Tibial nerve (tissue), 4 donors: ENCODE results near the gene NRXN2. TPM values are rescaled to one million over a fixed set of nuclear protein-coding genes. Genes with fewer than 3 reads are reported as not detected.

Experiments
- DNase-seq, 2 donors: peaks; one replicate each; pipeline ENCODE4 v3.0.0-alpha.2; 2019; ENCODE audit warnings: low spot score in 2 of 2
- H3K27ac ChIP-seq, 4 donors: fragments of 200-600 bp; sonication (generic) in 3 of 4; one replicate each; pipeline ENCODE4 v1.5.1; 2017 to 2019; ENCODE audit warnings: mild to moderate bottlenecking in 1 of 4
- H3K27me3 ChIP-seq, 2 donors: fragments of 200-600 bp; sonication (generic) in 1 of 2; one replicate each; pipeline versions ENCODE4 v1.5.1 to v1.6.0; 2017 to 2019
- H3K36me3 ChIP-seq, 3 donors: fragments of 200-600 bp; sonication (generic); one replicate each; pipeline ENCODE4 v1.5.1; 2018 to 2019
- H3K4me1 ChIP-seq, 4 donors: fragments of 200-600 bp; sonication (generic) in 3 of 4; one replicate each; pipeline ENCODE4 v1.5.1; 2017 to 2019
- H3K4me3 ChIP-seq, 4 donors: fragments of 200-600 bp; sonication (generic) in 3 of 4; one replicate each; pipeline ENCODE4 v1.5.1; 2017 to 2019; ENCODE audit warnings: mild to moderate bottlenecking in 1 of 4, moderate library complexity in 1 of 4
- H3K9me3 ChIP-seq, 4 donors: fragments of 200-600 bp; sonication (generic) in 3 of 4; one replicate each; pipeline ENCODE4 v1.5.1; 2017 to 2019
- EP300 ChIP-seq, 2 donors: sonication (generic); formaldehyde crosslinking; IDR thresholded peaks; one replicate each; pipeline ENCODE4 v1.6.1; 2017; ENCODE audit warnings: antibody characterized with exemption in 2 of 2, mild to moderate bottlenecking in 1 of 2
- POLR2A ChIP-seq, 2 donors: fragments of 450-650 bp; IDR thresholded peaks; one replicate each; pipeline ENCODE4 v1.6.1; 2017; ENCODE audit warnings: antibody characterized with exemption in 2 of 2, mild to moderate bottlenecking in 2 of 2, moderate library complexity in 2 of 2
- WGBS, 2 donors: methylation state at CpG; one replicate each; pipeline ENCODE4 v1.1.5; 2018; 5-methylcytosine and 5-hydroxymethylcytosine counted together
- total RNA-seq, 4 donors: library from RNA; depleted of rRNA; stranded (reverse); fragments of >200 nt; gene quantifications; one replicate each; pipeline ENCODE4 v1.1.0, GENCODE V29; 2016
- TF ChIP-seq, protein P1 (sequence below), 5 experiments: fragments of 200-600 bp in 3 of 5; fragments of 450-650 bp in 2 of 5; sonication (generic) in 3 of 5; IDR thresholded peaks; one replicate each; pipeline ENCODE4 v1.5.1; 2016 to 2019; ENCODE audit warnings: antibody characterized with exemption in 5 of 5, mild to moderate bottlenecking in 3 of 5, moderate library complexity in 2 of 5

NRXN2 gene
- total RNA-seq, 4 donors from 2014 or later = 1.7 to 25.5 (median 8.7) TPM

DNA sequence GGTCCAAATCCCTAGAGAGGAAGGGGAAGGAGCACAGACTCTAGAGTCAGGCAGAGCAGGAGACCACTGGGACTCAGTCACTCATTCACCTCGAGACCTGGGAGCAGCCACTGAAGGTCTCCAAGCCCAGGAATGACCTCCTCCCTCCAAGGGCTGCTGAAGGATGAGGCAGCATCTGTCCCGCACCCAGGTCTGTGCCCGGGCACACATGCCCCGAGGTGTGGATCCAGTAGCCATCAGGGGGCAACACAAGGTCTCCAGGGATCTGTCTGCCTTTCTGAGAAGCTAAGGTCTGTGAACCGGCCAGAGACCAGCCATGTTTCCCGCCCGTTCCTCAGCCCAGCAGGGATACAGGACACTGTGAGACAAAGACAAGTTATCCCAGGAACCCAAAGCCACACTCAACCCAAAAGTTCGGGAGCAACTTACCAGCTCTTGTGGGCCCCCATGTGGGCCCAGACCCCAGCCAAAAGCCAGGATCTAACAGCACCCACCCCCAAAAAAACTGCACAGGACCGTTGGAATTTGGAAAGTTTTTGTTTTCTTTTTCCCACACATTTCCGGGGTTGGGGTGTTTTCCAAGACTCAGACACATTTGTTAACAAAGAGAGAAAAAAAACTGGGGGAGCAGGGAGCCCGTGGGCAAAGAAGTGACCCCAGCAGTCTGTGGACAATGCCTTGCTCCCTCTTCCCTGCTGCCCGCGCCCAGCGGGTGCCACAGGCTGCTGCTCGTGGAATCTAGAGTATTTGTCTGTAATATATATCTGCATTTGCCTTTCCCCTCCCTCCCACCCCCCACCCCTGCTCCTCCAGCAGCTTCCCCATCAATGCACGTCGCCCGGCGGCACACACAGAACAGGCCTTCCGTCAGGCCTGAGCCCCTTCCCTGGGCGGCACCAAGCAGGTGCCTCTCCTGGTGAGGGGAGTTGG lies 117.1 kb downstream of the NRXN2 start:
- H3K4me1 ChIP-seq = peaks cover 0 to 20% (median 0%) of the 10 kb centered on the region in 4 donors
- H3K36me3 ChIP-seq = no peaks in the 10 kb centered on the region
- H3K4me3 ChIP-seq = no peak overlapping the region
- no peak overlapping the region for H3K27ac ChIP-seq
- no peaks in the 10 kb centered on the region for H3K9me3 ChIP-seq
- peaks cover 0 to 8% of the 10 kb centered on the region in 2 donors for H3K27me3 ChIP-seq
- WGBS, 2 donors = 56 to 66% methylated on average over 21 of the region's 21 CpGs
- no peak for DNase-seq
- TF ChIP-seq EP300 (IDR thresholded peaks at IDR 0.05) (no peak), POLR2A (IDR thresholded peaks at IDR 0.05) (no peak)
- TF ChIP-seq, protein P1, sequence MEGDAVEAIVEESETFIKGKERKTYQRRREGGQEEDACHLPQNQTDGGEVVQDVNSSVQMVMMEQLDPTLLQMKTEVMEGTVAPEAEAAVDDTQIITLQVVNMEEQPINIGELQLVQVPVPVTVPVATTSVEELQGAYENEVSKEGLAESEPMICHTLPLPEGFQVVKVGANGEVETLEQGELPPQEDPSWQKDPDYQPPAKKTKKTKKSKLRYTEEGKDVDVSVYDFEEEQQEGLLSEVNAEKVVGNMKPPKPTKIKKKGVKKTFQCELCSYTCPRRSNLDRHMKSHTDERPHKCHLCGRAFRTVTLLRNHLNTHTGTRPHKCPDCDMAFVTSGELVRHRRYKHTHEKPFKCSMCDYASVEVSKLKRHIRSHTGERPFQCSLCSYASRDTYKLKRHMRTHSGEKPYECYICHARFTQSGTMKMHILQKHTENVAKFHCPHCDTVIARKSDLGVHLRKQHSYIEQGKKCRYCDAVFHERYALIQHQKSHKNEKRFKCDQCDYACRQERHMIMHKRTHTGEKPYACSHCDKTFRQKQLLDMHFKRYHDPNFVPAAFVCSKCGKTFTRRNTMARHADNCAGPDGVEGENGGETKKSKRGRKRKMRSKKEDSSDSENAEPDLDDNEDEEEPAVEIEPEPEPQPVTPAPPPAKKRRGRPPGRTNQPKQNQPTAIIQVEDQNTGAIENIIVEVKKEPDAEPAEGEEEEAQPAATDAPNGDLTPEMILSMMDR (IDR thresholded peaks at IDR 0.05) = no peak

DNA sequence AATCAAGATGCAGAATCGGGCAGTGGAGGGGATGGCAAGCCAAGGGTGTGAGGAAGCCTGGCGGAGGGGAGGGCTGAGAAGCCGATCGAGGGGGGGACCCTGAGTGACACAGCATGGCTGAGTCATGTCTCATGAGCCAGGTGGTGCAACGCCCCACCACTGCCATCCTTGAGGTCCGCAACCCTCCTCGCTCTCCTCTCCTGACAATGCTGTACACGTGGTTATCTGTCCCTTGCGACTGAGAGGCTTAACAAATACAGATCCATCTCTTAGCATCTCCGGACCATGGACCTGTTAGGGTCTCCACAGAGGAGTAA lies 117.8 kb downstream of the NRXN2 start:
- Histone ChIP-seq H3K4me3 (no peak overlapping the region), H3K36me3 (no peaks in the 10 kb centered on the region), H3K4me1 (peaks cover 0 to 20% (median 0%) of the 10 kb centered on the region in 4 donors), H3K27me3 (peaks cover 0 to 8% of the 10 kb centered on the region in 2 donors), H3K9me3 (no peaks in the 10 kb centered on the region), H3K27ac (no peak overlapping the region)
- DNase-seq = no peak
- TF ChIP-seq POLR2A (IDR thresholded peaks at IDR 0.05) (no peak), EP300 (IDR thresholded peaks at IDR 0.05) (no peak)
- TF ChIP-seq, protein P1 (IDR thresholded peaks at IDR 0.05) = no peak
- WGBS, 2 donors = 58 to 67% methylated on average over 9 to 10 of the region's 10 CpGs

DNA sequence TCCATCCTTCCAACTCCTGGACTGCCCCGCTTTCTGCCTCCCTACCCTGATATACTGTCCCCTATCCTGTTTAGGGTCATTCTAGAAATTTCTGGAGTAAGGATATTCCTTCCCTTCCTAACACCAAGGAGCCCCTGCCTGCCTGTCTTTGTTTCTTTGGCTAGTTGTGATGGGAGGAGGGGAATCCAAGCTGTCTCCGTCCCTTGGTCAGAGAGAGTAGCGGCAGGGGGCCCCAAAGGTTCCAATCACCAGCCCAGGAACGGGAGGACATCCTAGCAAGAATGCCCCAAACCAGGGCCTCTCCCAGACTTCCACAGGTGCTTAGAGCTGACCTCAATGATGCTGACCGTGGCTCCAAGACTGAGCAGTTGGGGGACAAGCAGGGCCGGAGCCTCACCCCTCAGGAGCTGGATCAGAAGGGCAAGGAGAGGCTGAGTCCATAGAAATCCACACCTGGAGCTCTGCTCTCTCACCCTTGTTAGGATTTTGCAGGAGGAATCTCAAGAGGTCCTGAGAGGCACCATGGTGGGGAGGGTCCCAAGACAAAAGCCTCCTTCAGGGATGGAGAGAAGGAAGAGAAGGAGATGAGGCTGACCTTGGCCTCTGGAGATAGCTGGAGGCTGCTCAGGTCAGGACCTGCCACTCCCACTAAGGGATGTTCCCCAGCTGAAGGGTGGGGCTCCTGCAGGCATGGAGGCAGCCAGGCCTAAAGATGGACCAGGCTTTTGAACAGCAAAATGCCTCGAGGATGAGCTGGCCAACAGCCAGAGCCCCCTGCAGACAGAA lies 118.3 kb downstream of the NRXN2 start:
- H3K27ac ChIP-seq = no peak overlapping the region
- H3K4me3 ChIP-seq = no peak overlapping the region
- H3K27me3 ChIP-seq = peaks cover 0 to 8% of the 10 kb centered on the region in 2 donors
- no peaks in the 10 kb centered on the region for H3K9me3 ChIP-seq
- no peaks in the 10 kb centered on the region for H3K36me3 ChIP-seq
- H3K4me1 ChIP-seq = peaks cover 0 to 20% (median 0%) of the 10 kb centered on the region in 4 donors
- WGBS, 2 donors = 67 to 74% methylated on average over 7 of the region's 7 CpGs
- DNase-seq = no peak
- TF ChIP-seq POLR2A (IDR thresholded peaks at IDR 0.05) = no peak
- no peak for TF ChIP-seq EP300 (IDR thresholded peaks at IDR 0.05)
- TF ChIP-seq, protein P1 (IDR thresholded peaks at IDR 0.05) = no peak

DNA sequence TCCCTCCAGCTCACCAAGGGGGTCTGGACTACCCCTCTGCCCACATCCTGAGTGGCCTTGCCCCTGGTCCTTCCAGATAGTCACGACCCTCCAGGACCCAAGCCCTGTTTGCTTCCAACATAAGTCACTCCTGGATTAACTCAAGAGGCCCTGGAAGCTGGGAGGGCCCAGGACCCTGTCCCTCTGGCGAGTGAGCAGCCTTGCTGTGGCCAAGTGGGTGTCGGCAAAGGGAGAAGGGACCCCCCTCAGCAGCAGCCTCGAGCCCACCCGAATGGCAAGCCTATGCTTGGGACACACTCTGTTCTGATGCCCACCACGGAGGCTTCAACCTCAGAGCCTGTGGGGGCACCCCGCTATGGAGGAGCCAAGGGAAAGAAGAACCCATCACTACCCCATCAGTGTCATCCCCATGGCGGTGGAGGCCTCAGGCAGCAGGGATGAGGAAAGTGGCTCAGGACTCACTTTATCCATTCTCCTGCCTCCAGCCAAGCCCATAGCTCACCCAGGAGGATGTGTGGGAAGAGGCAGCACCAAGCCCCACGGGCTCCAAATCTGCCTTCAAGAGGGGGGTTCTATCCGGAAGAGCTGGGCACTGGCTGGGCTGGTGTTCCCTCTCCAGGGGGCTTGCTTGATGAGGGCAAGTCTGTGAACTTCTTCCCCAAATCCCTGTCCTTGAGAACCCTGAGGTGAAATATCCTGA lies 119.4 kb downstream of the NRXN2 start:
- H3K27me3 ChIP-seq = peaks cover 0 to 8% of the 10 kb centered on the region in 2 donors
- no peaks in the 10 kb centered on the region for H3K36me3 ChIP-seq
- H3K4me3 ChIP-seq = no peak overlapping the region
- H3K4me1 ChIP-seq = peaks cover 0 to 16% (median 0%) of the 10 kb centered on the region in 4 donors
- WGBS, 2 donors = 83 to 87% methylated on average over 6 to 10 of the region's 10 CpGs
- no peaks in the 10 kb centered on the region for H3K9me3 ChIP-seq
- TF ChIP-seq, protein P1 (IDR thresholded peaks at IDR 0.05) = no peak
- TF ChIP-seq POLR2A (IDR thresholded peaks at IDR 0.05) (no peak), EP300 (IDR thresholded peaks at IDR 0.05) (no peak)
- DNase-seq = no peak
- no peak overlapping the region for H3K27ac ChIP-seq
